Measurements from ENCODE around the gene OR10K2.

DNA sequence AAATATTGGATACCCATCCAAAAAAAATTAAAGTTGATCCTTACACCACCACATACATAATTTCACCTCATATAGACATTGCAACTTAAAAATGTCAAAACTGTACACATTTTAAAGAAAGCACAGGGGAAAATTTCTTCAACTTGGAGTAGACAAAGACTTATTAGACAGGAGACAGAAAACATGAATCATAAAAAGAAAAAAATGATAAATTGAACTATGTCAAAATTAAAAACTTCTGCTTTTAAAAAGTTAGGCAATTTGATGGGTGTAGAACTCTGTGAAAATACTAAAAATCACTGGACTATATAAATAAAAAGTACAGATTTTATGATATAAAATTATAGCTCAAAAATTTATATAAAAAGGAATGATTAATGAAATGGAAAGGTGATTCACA is 31.2 kb upstream of the OR10K2 start:
- TF ChIP-seq, protein P1, sequence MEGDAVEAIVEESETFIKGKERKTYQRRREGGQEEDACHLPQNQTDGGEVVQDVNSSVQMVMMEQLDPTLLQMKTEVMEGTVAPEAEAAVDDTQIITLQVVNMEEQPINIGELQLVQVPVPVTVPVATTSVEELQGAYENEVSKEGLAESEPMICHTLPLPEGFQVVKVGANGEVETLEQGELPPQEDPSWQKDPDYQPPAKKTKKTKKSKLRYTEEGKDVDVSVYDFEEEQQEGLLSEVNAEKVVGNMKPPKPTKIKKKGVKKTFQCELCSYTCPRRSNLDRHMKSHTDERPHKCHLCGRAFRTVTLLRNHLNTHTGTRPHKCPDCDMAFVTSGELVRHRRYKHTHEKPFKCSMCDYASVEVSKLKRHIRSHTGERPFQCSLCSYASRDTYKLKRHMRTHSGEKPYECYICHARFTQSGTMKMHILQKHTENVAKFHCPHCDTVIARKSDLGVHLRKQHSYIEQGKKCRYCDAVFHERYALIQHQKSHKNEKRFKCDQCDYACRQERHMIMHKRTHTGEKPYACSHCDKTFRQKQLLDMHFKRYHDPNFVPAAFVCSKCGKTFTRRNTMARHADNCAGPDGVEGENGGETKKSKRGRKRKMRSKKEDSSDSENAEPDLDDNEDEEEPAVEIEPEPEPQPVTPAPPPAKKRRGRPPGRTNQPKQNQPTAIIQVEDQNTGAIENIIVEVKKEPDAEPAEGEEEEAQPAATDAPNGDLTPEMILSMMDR (IDR thresholded peaks at IDR 0.05), result no peak
- no peak for TF ChIP-seq POLR2A (IDR thresholded peaks at IDR 0.05)

All from adrenal gland (tissue), 5 donors.